GM18505 (cell line): ENCODE measurements around the gene ACY1.

Source experiments
- ATAC-seq: cut with Tn5 transposase; IDR thresholded peaks from one replicate; pipeline ENCODE4 v1.9.1; 2021; ENCODE audit not compliant: unreplicated experiment
- POLR2A ChIP-seq: IDR thresholded peaks from 4 replicates; pipeline ENCODE4 v1.6.1; 2011; ENCODE audit warnings: borderline replicate concordance; ENCODE audit not compliant: insufficient read depth, insufficient read length; ENCODE audit errors: extremely low read depth

Gene ACY1

DNA sequence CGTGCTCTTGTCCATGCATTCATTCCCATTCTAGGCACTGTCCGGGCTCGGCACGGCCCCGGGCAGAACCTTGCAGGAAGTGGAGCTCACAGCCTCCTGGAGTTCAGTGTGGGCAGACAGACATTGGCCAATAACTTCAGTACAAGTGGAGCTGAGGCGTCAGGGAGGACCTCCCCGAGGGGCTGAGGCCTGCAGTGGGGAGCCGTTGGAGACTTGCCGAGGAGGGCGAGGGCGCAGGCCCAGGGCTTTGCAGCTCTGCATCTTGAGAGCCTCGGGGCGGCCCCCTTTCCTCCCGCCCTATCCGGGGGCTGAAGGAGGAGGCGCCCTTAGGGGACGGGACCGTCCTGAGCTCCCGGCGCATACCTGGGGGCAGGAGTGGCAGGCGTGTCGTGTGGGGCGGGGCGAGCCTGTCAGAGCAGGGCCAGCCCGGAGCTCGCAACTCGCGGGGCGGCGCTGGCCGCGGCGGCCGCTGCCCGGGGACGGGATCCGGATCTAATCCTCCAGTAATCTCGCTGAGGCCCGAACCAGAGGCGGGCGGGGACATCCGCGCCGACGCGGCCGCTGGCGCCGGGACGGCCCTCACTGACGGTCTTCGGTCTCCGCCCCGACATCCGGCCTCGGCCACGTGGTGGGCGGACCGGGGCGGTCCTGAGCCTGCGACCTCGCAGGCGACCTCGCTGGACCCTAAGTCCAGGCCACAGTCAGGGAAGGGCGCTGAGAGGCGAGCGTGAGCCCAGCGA, at the start of gene ACY1:
Gene ACY1 (plus strand): TSS at position 698 of the 740 bp plus-strand sequence. CDS start 530 bp downstream, outside the sequence.
- peak; percentile 59 for ATAC-seq
- TF ChIP-seq POLR2A, result peak; percentile 74

DNA sequence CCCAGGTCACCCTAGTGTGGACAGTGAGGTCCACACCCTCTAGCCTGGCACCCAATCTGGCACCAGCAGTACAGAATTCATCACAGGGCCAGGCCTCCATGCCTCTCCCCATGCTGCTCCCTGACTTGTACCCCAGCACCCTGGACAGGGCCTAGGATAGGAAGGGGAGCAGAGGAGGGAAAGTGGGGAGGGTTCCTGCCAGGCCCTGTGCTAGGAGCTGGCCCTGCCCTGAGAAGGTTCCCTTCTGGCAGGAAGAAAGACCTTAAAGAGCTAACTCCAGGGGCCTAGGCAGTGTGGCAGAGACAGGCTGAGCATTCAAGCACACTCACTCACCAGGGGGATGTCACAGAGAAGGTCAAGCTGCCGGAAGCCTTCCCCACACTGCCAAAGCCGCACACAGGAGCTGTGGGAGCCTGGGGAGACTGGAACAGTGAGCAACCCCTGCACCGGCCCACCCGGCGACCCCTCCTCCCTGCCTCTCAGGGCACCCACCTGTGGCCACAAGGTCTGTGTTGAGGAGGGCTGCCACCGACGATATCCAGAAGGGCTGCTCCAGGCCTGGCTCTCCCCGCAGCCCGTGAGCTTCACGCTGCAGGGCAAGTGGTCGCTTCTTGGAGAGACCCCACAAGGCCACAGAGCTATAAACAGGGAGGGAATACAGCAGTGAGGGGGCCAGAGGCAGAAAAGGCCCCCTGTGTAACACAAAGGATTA, 49.0 kb upstream of the ACY1 start:
- no peak for TF ChIP-seq POLR2A

DNA sequence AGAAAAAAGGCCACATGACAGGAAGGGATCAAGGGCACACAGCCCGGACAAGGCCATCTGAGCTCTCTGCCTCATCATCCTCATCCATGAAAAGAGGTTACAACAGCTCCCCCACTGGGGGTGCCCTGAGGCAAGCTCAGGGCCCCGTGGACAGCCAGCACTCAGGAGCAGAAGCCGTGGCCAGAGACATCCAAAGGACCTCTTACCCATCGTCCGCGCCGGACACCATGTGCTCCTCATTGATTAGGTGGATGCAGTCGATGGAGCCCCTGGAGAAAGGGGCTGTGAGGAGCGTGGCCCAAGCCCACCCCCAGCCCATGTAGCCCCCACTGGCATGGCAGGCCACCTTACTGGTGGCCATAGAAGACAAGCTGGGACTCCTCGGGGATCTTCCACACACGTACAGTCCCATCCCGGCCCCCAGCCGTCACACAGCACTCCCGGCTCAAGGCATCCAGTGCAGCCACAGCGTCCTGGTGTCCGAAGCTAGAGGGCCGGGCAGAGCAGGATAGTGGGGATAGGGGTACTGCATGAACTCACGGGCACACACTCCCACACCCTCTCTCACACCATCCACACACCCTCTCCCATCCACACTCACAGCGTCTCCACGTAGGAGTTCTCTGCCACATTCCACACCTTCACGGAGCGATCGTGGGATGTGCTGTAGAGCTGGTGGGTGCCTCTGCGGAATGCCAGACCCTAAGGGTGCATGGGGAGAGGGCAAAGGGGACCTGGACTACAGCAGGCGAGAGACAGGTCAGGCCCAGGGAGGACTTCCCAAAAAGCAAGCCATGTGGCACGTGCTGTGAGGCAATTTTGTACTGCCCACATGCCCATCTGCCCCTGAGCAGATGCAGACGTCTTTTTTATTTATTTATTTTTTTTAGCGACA, 48.1 kb upstream of the ACY1 start:
- no peak for TF ChIP-seq POLR2A
- ATAC-seq, result no peak

More for the DNA sequence above, 49.0 kb upstream of the ACY1 start:
- no peak for ATAC-seq

DNA sequence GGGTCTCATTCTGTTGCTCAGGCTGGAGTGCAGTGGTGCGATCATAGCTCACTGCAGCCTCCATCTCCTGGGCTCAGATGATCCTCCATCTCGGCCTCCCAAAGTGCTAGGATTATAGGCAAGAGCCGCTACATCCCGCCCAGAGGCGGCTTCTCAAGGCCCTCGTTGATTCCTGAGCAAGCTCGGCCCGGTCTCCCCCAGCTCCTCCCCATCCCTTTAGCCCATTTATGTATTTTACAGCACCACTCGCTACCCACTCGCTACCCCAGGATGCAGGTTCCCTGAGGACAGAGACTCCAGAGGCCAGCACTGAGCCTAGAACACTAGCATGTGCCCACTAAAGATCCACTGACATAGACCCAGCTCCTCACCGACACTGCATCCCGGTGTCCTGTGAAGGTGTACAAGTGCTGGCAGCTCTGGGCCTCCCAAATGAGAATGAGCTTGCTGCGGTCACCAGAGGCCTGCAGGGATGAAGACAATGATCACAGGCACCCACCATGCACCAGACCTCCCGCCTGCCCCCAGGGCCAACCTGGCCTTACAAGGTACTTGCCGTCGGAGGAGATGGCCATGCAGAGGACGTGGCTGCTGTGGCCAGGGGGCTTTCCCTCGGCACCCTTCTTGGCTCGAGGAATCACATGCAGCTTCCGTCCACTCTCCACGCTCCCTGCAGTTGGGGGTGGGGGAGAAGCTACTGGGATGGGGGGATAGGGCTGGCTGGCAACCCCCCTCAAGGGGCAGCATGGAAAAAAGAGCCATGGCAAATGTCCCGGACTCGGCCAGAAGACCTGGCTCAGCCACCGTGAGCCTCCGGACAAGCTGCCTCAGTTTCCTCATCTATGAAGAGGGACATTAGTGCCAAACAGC, 47.2 kb upstream of the ACY1 start:
- TF ChIP-seq POLR2A, result no peak
- ATAC-seq, result no peak

DNA sequence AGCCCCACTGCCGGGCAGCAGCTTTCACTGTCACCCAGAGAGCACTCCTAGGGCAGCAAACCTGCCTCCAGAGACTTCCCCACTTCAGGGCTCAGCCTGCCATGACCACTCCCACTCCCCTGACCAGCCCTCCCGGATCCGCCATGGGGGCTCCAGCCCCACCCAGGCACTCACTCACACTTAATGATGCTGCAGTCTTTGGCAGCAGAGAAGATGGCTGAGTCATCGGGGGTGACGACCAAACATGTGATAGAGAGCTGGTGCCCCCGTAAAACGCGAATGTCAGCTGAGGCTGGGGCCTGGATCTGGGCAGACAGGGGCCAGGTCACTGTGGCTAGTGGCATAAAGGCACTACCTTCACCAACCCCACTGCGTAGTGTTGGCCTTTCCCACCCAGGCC, 46.3 kb upstream of the ACY1 start:
- TF ChIP-seq POLR2A, result no peak
- ATAC-seq, result no peak

DNA sequence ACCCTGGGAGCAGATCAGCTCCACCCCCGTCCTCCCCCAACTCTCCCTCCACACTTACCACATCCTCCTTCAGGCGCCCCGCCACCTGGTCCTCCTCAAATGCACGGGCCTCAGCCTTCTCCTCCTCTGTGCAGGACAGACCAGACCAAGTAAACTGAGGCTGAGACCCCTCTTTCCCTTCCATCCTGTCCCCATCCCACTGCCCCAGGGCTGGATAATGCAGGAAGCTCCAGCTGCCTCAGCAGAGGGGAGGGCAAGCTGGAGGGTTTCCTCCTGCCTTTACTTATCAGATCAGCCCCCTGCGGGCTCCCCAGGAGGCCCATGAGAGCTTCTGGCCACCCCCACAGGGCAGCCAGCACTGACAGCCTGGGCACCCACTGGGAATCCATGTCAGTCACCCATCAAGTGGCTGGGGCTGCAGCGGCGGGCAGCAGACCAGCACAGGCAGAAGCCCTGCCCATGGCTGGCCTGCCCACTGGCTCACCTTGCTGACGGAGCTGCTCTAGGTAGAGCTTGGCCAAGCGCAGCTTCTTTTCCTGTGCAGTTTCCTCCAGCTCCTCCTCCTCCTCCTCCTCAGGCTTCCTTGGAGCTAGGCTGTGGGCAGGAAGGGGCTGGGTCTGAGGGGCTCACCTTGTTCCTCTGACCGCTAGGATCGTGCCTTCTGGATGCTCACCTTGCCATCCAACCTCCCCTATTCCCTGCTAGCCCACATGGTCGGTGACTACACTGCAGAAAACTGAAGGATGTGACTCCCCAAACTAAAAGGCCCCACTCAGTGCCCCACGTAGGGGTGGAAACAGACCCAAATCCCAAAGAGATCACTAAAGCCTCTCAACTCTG, 45.5 kb upstream of the ACY1 start:
- TF ChIP-seq POLR2A, result no peak
- no peak for ATAC-seq

DNA sequence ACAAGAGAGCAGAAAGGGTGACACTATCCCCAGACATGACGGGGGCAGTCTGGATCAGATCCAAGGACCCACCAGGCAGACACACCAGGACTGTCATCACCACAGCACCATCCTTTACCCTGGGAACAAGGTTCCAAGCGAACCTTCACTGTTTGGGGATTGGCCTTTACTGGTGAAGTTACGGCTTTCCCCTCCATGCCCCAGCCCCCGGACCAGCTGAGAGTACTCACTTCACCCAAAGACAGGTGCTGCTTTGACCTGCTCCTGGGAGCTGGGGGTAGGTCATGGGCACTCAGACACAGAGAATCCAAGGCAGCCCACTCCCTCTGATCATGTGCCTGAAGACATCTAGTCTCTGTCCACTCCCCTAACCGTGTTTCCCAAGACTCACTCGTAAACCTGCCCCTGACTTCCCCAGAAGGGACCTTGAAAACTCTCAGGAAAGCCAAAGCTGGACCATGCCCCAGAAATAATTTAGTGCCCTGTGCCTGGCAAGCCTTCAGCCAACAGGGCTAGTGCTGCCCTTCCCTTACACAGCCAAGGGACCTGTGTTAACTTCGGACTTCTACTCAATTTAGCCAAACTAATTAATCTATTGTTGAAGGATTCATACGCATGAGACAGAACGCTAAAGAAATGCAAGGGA, 44.4 kb upstream of the ACY1 start:
- TF ChIP-seq POLR2A, result no peak
- no peak for ATAC-seq

DNA sequence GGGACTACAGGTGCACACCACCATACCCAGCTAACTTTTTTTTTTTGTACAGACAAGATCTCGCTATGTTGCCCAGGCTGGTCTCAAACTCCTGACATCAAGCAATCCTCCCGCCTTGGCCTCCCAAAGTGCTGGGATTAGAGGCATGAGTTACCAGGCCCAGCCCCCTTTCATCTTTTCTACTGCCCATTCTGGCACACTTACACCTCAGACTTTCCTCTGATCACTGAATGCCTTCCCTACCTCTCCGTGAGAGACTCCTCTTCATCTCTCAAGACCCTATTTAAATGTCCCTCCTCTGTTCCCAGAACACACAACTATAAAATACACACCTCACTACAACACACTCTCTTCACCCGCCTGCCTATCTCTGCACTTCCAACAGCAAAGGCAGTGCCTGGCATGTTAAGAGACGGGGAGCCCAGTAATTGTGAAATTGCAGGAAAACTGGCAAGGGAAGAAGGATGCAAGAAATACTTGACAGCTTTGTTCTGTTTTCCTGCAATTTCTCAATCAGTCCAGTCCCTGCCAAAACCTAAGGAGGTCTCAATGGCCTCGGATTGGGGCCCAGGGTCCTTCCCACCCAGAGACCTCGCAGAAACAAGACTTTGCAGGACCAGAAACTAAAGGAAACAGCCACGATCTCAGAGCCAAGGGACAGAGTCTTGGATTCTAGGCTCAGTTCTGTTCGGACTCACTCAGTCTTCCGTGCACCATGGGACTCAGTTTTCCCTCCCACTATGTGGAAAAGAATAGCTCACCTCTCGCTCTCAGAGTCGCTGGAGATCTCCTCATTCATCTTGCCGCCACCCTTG, 42.5 kb upstream of the ACY1 start:
- TF ChIP-seq POLR2A, result no peak
- ATAC-seq, result no peak

DNA sequence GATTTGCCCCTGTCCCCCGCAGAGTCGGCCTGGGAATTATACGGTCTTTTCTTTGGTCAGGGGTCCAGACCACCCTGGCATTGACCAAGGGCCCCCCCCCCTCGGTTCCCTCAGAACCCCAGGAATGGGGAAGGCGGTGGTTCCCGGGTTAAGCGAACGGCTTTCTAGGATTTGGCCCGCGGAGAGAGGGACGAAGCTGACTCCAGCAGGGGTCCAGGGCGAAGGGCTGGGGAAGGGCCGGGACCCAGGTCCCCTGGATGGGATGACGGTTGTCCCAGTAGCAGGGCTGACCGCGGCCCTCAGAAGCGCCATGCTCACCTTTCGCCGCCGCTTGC, 41.9 kb upstream of the ACY1 start:
- no peak for ATAC-seq
- no peak for TF ChIP-seq POLR2A

DNA sequence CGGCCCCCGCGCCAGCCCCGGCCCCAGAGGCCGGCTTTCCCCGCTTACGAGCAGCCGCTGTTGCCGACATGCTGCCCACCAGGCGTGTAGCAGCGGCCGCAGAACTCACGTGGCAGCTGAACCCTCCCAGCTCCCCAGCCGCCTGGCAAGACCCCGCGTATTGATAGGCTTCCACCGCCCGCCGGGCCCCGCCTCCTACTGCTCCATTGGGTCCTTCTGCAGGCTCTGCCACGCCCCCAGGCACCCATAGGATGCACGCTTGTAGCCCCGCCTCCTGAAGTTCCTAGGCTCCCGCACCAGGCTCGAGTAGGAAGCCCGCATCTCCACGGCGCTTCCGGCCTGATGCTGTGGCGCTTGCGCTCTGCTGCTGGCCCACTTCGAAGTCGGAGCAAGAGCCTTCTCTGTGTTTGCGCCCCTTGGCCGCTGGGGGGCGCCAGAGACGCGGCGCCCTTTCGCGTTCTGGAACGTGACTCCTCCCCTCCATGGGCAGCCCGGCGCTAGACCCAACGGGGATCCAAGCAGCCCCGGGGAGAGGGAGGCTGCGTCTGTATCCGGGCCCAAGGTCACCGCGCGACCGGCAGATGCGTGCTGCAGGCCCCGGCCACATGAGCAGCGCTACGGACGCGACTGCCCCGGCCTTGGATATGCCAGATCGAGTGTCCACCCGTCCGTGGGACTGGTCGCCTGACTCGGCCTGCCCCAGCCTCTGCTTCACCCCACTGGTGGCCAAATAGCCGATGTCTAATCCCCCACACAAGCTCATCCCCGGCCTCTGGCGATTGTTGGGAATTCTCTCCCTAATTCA, 41.3 kb upstream of the ACY1 start, which contains the start of the genes PARP3 and RRP9:
Gene PARP3 (plus strand): TSS at position 566 of the 805 bp plus-strand sequence. CDS start 993 bp downstream, outside the sequence.
Gene RRP9 (minus strand): TSS at position 107 of the 805 bp plus-strand sequence. CDS start 37 bp downstream, at position 70.
- peak; percentile 73 for TF ChIP-seq POLR2A
- ATAC-seq, result peak; percentile 89
